PC-9 (cell line): ENCODE data around the gene EXD3.

Experiments
- EZH2 ChIP-seq: fragments of 200-600 bp; sonication (generic); IDR thresholded peaks from 2 replicates; pipeline ENCODE4 v1.8.0; 2017; ENCODE audit warnings: antibody characterized with exemption, low read depth
- TF ChIP-seq, protein P1 (sequence below): fragments of 200-600 bp; sonication (generic); conservative IDR thresholded peaks from 2 replicates; pipeline ENCODE4 v1.6.1; 2017; ENCODE audit warnings: mixed run types, antibody characterized with exemption, mild to moderate bottlenecking, moderate library complexity

- TF ChIP-seq, protein P1, sequence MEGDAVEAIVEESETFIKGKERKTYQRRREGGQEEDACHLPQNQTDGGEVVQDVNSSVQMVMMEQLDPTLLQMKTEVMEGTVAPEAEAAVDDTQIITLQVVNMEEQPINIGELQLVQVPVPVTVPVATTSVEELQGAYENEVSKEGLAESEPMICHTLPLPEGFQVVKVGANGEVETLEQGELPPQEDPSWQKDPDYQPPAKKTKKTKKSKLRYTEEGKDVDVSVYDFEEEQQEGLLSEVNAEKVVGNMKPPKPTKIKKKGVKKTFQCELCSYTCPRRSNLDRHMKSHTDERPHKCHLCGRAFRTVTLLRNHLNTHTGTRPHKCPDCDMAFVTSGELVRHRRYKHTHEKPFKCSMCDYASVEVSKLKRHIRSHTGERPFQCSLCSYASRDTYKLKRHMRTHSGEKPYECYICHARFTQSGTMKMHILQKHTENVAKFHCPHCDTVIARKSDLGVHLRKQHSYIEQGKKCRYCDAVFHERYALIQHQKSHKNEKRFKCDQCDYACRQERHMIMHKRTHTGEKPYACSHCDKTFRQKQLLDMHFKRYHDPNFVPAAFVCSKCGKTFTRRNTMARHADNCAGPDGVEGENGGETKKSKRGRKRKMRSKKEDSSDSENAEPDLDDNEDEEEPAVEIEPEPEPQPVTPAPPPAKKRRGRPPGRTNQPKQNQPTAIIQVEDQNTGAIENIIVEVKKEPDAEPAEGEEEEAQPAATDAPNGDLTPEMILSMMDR, result no peak
- no peak for TF ChIP-seq EZH2
These were observed 39.7 kb downstream of the EXD3 start for GRCh38 chr9:137383081-137383783.
